ENCODE results near the gene SLC47A2. TPM values are rescaled to one million over a fixed set of nuclear protein-coding genes. Genes with fewer than 3 reads are reported as not detected.
A peak's percentile ranks its signal among the peaks of the same experiment; 100 is the strongest.

SLC47A2 gene
- total RNA-seq, 1 experiment from 2014 or later = not detected

DNA sequence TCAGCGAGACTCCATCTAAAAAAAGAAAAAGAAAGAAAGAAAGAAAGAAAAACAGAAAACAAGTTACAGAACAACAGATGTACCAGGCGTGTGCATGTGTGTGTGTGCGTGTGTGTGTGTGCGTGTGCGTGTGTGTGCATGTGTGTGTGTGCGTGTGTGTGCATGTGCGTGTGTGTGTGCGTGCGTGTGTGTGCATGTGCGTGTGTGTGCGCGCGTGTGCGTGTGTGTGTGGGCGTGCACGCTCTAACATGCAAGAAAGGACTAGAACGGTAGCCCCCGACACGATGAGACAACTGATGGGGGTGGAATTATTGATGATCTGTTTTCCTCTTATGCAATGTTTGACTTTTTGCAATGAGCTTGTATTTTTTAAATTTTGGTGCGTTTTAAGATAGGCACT is 30.1 kb upstream of the SLC47A2 start:
- DNase-seq (ENCODE audit: low read depth, low spot score) (no peak), ATAC-seq (no peak)
- POLR2A ChIA-PET = interaction anchor here (0.7 kb wide), 1 partner anchor 11 kb away, joined by 4 read pairs; no protein-coding TSS in a partner anchor
- in situ Hi-C loops (cut with HindIII; ENCODE audit: low pct_unique_long_range_greater_than_20kb, low sequenced_read_pairs) (no loop called here), intact Hi-C loops (cut with micrococcal nuclease; ENCODE audit: unreplicated experiment) (no loop called here)
- Histone ChIP-seq H3K36me3 (ENCODE audit: control insufficient read depth, insufficient read depth, low read length) (no peaks in the 10 kb centered on the region), H3K4me1 (ENCODE audit: control insufficient read depth, insufficient read depth, low read length) (no peaks in the 10 kb centered on the region), H3K9me3 (ENCODE audit: control insufficient read depth, insufficient read depth, low read depth, low read length) (no peaks in the 10 kb centered on the region), H3K4me3 (ENCODE audit: low read depth in 2 of 2, low read length in 2 of 2) (no peak overlapping the region), H3K27me3 (ENCODE audit: control insufficient read depth, insufficient read depth, low read length) (no peaks in the 10 kb centered on the region), H3K27ac (ENCODE audit: low read length) (no peak overlapping the region)
- BruUV-seq (replicated peaks) = no TSS peak
- TF ChIP-seq TCF7L2 (IDR thresholded peaks at IDR 0.05; ENCODE audit: low read depth, low read length) = no peak
- TF ChIP-seq POLR2AphosphoS5 (IDR thresholded peaks at IDR 0.05; ENCODE audit: low read depth, low read length) = no peak
- no peak for TF ChIP-seq SIN3A (IDR thresholded peaks at IDR 0.05; ENCODE audit: borderline replicate concordance, insufficient read depth, low read depth, low read length)
- TF ChIP-seq, protein P1, sequence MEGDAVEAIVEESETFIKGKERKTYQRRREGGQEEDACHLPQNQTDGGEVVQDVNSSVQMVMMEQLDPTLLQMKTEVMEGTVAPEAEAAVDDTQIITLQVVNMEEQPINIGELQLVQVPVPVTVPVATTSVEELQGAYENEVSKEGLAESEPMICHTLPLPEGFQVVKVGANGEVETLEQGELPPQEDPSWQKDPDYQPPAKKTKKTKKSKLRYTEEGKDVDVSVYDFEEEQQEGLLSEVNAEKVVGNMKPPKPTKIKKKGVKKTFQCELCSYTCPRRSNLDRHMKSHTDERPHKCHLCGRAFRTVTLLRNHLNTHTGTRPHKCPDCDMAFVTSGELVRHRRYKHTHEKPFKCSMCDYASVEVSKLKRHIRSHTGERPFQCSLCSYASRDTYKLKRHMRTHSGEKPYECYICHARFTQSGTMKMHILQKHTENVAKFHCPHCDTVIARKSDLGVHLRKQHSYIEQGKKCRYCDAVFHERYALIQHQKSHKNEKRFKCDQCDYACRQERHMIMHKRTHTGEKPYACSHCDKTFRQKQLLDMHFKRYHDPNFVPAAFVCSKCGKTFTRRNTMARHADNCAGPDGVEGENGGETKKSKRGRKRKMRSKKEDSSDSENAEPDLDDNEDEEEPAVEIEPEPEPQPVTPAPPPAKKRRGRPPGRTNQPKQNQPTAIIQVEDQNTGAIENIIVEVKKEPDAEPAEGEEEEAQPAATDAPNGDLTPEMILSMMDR (IDR thresholded peaks at IDR 0.05) = no peak
- TF ChIP-seq, protein P2, sequence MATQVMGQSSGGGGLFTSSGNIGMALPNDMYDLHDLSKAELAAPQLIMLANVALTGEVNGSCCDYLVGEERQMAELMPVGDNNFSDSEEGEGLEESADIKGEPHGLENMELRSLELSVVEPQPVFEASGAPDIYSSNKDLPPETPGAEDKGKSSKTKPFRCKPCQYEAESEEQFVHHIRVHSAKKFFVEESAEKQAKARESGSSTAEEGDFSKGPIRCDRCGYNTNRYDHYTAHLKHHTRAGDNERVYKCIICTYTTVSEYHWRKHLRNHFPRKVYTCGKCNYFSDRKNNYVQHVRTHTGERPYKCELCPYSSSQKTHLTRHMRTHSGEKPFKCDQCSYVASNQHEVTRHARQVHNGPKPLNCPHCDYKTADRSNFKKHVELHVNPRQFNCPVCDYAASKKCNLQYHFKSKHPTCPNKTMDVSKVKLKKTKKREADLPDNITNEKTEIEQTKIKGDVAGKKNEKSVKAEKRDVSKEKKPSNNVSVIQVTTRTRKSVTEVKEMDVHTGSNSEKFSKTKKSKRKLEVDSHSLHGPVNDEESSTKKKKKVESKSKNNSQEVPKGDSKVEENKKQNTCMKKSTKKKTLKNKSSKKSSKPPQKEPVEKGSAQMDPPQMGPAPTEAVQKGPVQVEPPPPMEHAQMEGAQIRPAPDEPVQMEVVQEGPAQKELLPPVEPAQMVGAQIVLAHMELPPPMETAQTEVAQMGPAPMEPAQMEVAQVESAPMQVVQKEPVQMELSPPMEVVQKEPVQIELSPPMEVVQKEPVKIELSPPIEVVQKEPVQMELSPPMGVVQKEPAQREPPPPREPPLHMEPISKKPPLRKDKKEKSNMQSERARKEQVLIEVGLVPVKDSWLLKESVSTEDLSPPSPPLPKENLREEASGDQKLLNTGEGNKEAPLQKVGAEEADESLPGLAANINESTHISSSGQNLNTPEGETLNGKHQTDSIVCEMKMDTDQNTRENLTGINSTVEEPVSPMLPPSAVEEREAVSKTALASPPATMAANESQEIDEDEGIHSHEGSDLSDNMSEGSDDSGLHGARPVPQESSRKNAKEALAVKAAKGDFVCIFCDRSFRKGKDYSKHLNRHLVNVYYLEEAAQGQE (IDR thresholded peaks at IDR 0.05; ENCODE audit: insufficient read depth in 1 of 2, low read depth in 2 of 2, low read length in 1 of 2) = no peak
- CTCF ChIA-PET = no interaction called here

DNA sequence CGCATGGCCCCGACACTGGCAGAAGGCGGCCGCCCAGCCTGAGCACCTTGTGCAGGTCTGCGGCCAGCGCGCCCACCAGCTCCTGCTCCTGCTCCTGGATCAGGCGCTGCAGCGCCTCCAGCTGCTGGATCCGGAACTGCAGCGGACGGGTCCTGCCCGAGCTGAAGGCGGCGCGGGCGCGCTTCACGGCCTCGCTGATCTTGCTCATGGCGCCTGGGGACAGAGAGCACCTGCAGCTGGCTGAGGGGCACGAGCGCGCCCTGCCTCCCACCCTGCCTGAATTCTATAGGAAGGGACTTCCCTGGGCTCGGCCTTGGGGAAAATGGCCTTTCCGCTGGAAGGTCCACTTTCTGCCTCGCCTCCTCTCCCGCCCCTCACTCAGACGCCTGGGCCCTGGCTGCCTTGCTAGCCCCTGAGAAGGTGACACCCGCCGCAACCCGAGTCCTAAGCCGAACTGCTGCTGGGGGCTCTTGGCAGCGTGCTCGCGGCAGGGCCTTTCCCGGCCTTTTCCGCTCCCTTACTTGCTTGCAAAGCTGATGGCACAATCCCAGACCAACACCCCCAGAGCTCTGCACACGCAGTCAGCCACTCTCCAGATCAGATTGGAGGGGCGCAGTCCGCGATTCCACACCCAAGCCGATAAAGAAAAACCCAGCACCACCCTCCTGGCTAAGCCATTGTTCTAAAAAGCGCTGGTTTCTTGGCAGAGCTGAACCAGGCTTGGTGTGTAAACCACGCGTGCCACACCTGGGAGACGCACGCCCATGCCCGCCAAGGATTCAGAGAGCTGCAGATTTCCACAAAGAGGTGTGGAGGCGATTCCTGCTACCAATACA is 28.8 kb upstream of the SLC47A2 start:
- intact Hi-C loops (cut with micrococcal nuclease; ENCODE audit: unreplicated experiment) = no loop called here
- peak; percentile 58; the same call in 1 of the 2 replicates for ATAC-seq
- Histone ChIP-seq H3K4me1 (ENCODE audit: control insufficient read depth, insufficient read depth, low read length) (no peaks in the 10 kb centered on the region), H3K4me3 (ENCODE audit: low read depth in 2 of 2, low read length in 2 of 2) (no peak overlapping the region), H3K27ac (ENCODE audit: low read length) (no peak overlapping the region), H3K27me3 (ENCODE audit: control insufficient read depth, insufficient read depth, low read length) (no peaks in the 10 kb centered on the region), H3K9me3 (ENCODE audit: control insufficient read depth, insufficient read depth, low read depth, low read length) (no peaks in the 10 kb centered on the region), H3K36me3 (ENCODE audit: control insufficient read depth, insufficient read depth, low read length) (no peaks in the 10 kb centered on the region)
- ChIA-PET POLR2A (no interaction called here), CTCF (interaction anchor here (0.6 to 0.7 kb wide), 4 partner anchors 9 to 481 kb away, joined by 3 to 5 read pairs (median 4); no protein-coding TSS in a partner anchor)
- DNase-seq (ENCODE audit: low read depth, low spot score) = no peak
- BruUV-seq (replicated peaks) = no TSS peak
- TF ChIP-seq, protein P1 (IDR thresholded peaks at IDR 0.05) = peak; percentile 79
- TF ChIP-seq TCF7L2 (IDR thresholded peaks at IDR 0.05; ENCODE audit: low read depth, low read length) = no peak
- TF ChIP-seq POLR2AphosphoS5 (IDR thresholded peaks at IDR 0.05; ENCODE audit: low read depth, low read length) = no peak
- TF ChIP-seq SIN3A (IDR thresholded peaks at IDR 0.05; ENCODE audit: borderline replicate concordance, insufficient read depth, low read depth, low read length) = no peak
- in situ Hi-C loops (cut with HindIII; ENCODE audit: low pct_unique_long_range_greater_than_20kb, low sequenced_read_pairs) = no loop called here
